AG04450 (cell line): ENCODE measurements around the gene KRT35. TPM values are rescaled to one million over a fixed set of nuclear protein-coding genes. Genes with fewer than 3 reads are reported as not detected.

Source experiments
- CTCF ChIA-PET: fragments of 300-600, 350-600 bp; formaldehyde crosslinking; extraction: SDS; loops from one replicate; lab custom pipeline; 2022; ENCODE audit warnings: antibody characterized with exemption, inconsistent platforms; lab: Charles Lee
- POLR2A ChIA-PET: fragments of 350-600 bp; formaldehyde crosslinking; extraction: SDS; loops from one replicate; lab custom pipeline; 2021; ENCODE audit warnings: antibody characterized with exemption, inconsistent platforms; lab: Yijun Ruan, JAX
- DNase-seq: peaks from one replicate; pipeline ENCODE4 v3.0.0-alpha.2; 2011; ENCODE audit warnings: low read depth, low spot score
- H3K27ac ChIP-seq: one replicate; pipeline ENCODE4 v1.5.1; 2012; ENCODE audit warnings: low read depth, low read length, control low read depth
- H3K27me3 ChIP-seq: one replicate; pipeline ENCODE4 v1.6.0; 2012; ENCODE audit warnings: low read length; ENCODE audit not compliant: control insufficient read depth, insufficient read depth
- H3K4me3 ChIP-seq: 2 replicates; pipeline ENCODE4 v1.5.1; 2011; ENCODE audit warnings: mild to moderate bottlenecking, low read depth, low read length, control low read depth
- H3K9me3 ChIP-seq: 2 replicates; pipeline ENCODE4 v1.5.1; 2012; ENCODE audit warnings: low read length; ENCODE audit not compliant: control insufficient read depth, insufficient read depth
- polyA plus RNA-seq: library from polyadenylated mRNA; depleted of rRNA; stranded (reverse); fragments of >200 nt; gene quantifications from 2 replicates; pipeline ENCODE4 v1.2.3, GENCODE V29; 2011
- TF ChIP-seq, protein P1 (sequence below): IDR thresholded peaks from 2 replicates; pipeline ENCODE4 v1.5.1; 2011; ENCODE audit warnings: low read depth, low read length, control low read depth, inconsistent platforms

KRT35 gene
- polyA plus RNA-seq, 1 experiment, result not detected

DNA sequence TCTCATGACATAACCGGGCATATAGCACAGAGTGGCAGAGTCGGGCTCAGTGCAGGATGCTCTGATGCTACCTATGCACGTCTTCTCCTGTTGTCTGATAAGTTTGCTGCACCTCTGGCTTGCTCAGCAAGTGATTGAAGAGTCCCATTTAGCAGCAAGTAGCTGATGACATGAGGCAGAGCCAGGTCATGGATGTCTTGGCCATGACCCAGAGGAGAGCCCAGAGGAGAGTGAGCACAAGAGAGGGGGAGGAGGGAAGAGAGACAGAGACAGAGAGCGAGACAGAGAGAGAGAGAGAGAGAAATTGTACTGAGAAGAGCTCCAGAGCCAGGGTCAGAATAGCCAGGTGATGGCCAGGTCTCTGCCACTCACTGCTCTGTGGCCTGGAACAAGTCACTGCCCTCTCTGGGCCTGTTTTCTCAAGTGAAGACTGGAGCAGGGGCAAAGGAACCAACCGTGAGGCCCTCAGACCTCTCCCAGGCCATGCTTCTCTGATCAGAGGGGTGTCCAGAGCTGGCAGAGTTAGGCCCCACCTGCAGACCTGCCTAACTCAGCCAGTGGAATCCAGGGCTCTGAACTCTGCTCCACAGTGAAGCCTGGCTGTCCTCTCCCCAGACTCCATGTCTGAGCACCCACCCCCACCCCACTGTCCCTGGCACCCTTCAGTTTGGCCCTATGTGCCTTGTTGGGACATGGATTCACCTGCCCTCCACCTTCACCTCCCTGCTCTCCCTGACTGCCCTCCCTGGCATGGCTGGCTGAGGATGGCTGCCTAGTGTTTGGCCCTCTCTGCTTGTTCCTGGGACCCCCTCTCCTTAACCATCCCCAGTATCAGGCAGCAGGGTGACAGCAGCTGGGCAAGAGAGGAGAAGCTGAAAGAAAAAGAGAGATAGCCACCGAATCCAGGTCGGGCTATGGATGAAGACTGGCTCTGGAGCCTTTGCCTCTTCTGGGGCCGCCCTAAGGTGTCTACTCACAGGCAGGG lies 4.3 kb upstream of the KRT35 start:
- CTCF ChIA-PET, result no interaction called here
- Histone ChIP-seq H3K27me3 (no peaks in the 10 kb centered on the region), H3K27ac (no peak overlapping the region), H3K9me3 (peaks cover 6% of the 10 kb centered on the region; the same call in 1 of the 2 replicates), H3K4me3 (no peak overlapping the region)
- POLR2A ChIA-PET, result no interaction called here
- TF ChIP-seq, protein P1, sequence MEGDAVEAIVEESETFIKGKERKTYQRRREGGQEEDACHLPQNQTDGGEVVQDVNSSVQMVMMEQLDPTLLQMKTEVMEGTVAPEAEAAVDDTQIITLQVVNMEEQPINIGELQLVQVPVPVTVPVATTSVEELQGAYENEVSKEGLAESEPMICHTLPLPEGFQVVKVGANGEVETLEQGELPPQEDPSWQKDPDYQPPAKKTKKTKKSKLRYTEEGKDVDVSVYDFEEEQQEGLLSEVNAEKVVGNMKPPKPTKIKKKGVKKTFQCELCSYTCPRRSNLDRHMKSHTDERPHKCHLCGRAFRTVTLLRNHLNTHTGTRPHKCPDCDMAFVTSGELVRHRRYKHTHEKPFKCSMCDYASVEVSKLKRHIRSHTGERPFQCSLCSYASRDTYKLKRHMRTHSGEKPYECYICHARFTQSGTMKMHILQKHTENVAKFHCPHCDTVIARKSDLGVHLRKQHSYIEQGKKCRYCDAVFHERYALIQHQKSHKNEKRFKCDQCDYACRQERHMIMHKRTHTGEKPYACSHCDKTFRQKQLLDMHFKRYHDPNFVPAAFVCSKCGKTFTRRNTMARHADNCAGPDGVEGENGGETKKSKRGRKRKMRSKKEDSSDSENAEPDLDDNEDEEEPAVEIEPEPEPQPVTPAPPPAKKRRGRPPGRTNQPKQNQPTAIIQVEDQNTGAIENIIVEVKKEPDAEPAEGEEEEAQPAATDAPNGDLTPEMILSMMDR, result no peak
- no peak for DNase-seq

DNA sequence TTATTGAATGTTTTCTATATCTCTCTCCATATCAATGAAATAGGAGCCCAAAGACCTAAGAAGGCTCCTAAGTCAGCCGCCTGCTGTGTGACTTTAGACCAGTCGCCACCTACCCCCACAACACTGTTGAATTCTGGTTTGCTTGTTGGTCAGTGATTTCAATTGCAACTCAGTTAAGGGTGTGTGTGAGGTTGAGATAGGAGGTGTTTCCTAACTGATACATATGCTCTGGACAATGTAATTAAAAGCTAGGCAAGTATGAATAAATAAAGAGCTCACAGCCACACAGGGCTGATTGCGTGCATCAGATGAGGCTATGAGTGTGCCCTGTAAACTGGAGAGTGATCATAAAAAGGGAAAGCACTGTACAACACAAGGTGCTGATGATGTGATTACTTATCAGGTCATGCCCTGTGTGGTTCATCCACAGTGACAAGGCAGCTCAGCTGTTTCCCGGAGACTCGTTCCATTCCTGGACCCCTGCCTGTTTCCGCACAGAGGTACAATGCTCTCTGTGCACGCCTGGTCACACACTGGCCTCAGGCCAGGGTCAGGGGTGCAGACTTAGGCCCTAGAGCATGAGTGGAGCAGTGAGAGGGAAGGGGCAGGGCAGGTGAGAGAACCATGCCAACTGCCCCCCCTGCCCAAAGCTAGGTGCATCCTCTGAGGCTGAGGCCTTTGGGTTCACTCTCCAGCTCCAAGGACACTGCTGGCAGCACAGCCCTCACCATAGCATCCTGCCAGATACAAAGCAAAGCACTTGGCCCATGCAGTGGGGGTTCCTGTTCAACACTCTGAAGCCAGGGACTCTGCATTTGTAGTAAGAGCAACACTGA lies 3.3 kb upstream of the KRT35 start:
- H3K4me3 ChIP-seq, result no peak overlapping the region
- no peaks in the 10 kb centered on the region for H3K27me3 ChIP-seq
- DNase-seq, result no peak
- H3K9me3 ChIP-seq, result peaks cover 6% of the 10 kb centered on the region; the same call in 1 of the 2 replicates
- TF ChIP-seq, protein P1, result no peak
- no peak overlapping the region for H3K27ac ChIP-seq
- CTCF ChIA-PET, result interaction anchor here (0.6 to 1.3 kb wide), 2 partner anchors 162 to 164 kb away, joined by 3 to 6 read pairs; no protein-coding TSS in a partner anchor
- POLR2A ChIA-PET, result no interaction called here

DNA sequence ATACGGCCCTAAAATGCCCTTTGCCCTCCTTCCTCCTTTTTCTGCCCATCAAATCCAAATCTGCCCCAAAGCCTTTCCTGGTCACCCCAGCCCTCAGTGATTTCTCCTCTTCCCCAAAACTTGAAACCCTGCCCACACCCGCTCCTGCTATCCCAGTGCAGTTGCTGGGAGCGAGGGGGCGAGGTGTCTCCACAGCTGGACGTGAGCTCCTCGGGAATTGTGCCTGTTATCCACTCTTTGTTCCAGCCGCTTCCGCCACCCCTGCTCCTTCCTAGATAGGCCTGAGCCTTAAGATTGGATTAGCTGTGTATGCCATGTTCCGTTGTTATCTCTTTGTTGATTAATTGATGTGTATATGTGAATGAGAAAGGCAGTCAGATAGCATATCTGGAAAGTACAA lies 2.6 kb upstream of the KRT35 start:
- POLR2A ChIA-PET, result no interaction called here
- Histone ChIP-seq H3K9me3 (peaks cover 6% of the 10 kb centered on the region; the same call in 1 of the 2 replicates), H3K4me3 (no peak overlapping the region), H3K27ac (no peak overlapping the region), H3K27me3 (no peaks in the 10 kb centered on the region)
- CTCF ChIA-PET, result interaction anchor here (0.6 to 1.3 kb wide), 3 partner anchors 65 to 165 kb away, joined by 3 to 6 read pairs (median 5); no protein-coding TSS in a partner anchor
- no peak for DNase-seq
- TF ChIP-seq, protein P1, result no peak

DNA sequence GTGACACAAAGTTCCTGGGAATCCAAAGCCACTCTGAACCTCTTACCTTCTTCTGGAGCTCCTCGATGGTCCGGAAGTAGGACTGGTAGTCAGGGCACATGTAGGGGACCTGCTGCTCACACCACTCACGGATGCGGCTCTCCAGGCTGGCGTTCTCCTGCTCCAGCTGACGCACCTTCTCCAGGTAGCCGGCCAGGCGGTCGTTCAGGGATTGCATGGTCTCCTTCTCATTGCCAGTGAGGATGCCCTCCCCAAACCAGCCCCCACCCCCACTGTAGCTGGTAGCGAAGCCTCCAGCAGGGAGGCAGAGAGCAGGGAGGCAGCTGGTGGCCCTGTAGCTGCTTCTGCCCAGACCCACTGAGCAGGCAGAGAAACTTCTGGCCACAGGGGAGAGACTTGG lies 370 bp downstream of the KRT35 start:
- no peak overlapping the region for H3K4me3 ChIP-seq
- ChIA-PET CTCF (interaction anchor here (0.8 kb wide), 1 partner anchor 68 kb away, joined by 4 read pairs; no protein-coding TSS in a partner anchor), POLR2A (no interaction called here)
- no peaks in the 10 kb centered on the region; the same call in 1 of the 2 replicates for H3K9me3 ChIP-seq
- H3K27ac ChIP-seq, result no peak overlapping the region
- DNase-seq, result no peak
- no peaks in the 10 kb centered on the region for H3K27me3 ChIP-seq
- TF ChIP-seq, protein P1, result no peak
